ENCODE results near the gene FGD5.

DNA sequence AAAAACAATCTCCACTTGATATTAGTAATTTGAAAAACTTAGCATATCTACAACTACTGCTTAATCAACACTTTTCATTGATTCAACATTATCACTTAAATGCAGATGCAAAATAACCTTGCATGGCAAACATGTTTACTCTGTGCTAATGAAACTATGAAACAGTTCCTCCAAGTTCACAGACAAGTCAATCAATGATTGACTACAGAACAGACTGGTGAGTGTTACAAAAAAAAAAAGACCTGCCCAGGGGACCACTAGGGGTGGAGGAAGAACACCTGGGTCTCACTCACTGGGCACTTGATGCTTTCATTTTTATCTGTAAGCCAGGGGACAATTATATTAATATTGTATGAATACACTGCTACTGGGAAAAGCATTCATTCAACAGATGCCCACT is 124.3 kb downstream of the FGD5 start:
- TF ChIP-seq, protein P1, sequence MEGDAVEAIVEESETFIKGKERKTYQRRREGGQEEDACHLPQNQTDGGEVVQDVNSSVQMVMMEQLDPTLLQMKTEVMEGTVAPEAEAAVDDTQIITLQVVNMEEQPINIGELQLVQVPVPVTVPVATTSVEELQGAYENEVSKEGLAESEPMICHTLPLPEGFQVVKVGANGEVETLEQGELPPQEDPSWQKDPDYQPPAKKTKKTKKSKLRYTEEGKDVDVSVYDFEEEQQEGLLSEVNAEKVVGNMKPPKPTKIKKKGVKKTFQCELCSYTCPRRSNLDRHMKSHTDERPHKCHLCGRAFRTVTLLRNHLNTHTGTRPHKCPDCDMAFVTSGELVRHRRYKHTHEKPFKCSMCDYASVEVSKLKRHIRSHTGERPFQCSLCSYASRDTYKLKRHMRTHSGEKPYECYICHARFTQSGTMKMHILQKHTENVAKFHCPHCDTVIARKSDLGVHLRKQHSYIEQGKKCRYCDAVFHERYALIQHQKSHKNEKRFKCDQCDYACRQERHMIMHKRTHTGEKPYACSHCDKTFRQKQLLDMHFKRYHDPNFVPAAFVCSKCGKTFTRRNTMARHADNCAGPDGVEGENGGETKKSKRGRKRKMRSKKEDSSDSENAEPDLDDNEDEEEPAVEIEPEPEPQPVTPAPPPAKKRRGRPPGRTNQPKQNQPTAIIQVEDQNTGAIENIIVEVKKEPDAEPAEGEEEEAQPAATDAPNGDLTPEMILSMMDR (optimal IDR thresholded peaks at IDR 0.05 in 1 of 3, IDR thresholded peaks at IDR 0.05 in 1 of 3, conservative IDR thresholded peaks at IDR 0.05 in 1 of 3; ENCODE audit: extremely low read depth in 1 of 3, insufficient read depth in 2 of 3, low read length in 3 of 3) = no peak
- no peak for TF ChIP-seq EZH2 (IDR thresholded peaks at IDR 0.05; ENCODE audit: low read length)

Data from keratinocyte (primary cell).